VCaP (cell line): ENCODE measurements around the gene ACR.

ENCODE experiments used
- H3K27ac ChIP-seq: fragments of 450-650 bp; 2 replicates; pipeline ENCODE4 v1.5.1; 2017
- TF ChIP-seq, protein P1 (sequence below): fragments of 450-650 bp; conservative IDR thresholded peaks from 2 replicates; pipeline ENCODE4 v1.5.1; 2017; ENCODE audit warnings: mild to moderate bottlenecking, moderate library complexity

ACR gene

DNA sequence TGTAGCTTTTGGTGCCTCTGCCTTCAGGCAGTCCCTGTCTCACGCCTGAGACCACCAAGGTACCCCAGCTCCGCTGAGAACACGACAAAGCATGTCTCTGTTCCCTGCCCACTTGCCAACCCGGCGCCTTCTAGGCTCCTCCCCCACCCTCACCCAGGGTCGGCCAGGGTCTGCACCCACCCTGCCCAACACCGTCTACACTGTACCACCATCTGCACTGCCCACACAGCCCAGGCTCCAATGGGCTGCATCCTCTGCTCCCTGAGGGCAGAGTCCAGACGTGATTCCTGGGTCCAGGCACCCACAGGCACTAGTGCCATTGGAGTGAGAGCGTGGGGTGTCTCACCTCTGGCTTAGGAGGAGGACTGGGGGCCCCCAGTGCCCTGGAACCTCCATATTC, 22.8 kb upstream of the ACR start:
- no peak overlapping the region for H3K27ac ChIP-seq
- TF ChIP-seq, protein P1, sequence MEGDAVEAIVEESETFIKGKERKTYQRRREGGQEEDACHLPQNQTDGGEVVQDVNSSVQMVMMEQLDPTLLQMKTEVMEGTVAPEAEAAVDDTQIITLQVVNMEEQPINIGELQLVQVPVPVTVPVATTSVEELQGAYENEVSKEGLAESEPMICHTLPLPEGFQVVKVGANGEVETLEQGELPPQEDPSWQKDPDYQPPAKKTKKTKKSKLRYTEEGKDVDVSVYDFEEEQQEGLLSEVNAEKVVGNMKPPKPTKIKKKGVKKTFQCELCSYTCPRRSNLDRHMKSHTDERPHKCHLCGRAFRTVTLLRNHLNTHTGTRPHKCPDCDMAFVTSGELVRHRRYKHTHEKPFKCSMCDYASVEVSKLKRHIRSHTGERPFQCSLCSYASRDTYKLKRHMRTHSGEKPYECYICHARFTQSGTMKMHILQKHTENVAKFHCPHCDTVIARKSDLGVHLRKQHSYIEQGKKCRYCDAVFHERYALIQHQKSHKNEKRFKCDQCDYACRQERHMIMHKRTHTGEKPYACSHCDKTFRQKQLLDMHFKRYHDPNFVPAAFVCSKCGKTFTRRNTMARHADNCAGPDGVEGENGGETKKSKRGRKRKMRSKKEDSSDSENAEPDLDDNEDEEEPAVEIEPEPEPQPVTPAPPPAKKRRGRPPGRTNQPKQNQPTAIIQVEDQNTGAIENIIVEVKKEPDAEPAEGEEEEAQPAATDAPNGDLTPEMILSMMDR, result no peak

DNA sequence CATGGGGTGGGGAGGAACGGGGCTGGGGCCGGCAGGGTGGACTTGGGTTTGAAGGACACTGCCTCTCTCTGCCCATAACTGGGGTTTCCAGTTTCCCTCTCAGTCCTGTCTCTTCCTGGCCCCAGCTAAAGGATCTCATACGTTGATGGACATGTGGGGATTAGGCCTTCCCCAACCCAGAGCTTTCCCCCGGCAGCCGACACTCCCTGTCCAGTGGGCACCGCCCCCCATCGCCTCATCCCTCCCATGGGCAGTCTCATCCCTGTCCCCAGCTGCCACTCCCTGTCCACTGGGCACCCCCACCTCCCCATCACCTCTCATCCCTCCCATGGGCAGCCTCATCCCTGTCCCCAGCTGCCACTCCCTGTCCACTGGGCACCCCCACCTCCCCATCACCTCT, 22.2 kb upstream of the ACR start:
- TF ChIP-seq, protein P1, result no peak
- H3K27ac ChIP-seq, result no peak overlapping the region

DNA sequence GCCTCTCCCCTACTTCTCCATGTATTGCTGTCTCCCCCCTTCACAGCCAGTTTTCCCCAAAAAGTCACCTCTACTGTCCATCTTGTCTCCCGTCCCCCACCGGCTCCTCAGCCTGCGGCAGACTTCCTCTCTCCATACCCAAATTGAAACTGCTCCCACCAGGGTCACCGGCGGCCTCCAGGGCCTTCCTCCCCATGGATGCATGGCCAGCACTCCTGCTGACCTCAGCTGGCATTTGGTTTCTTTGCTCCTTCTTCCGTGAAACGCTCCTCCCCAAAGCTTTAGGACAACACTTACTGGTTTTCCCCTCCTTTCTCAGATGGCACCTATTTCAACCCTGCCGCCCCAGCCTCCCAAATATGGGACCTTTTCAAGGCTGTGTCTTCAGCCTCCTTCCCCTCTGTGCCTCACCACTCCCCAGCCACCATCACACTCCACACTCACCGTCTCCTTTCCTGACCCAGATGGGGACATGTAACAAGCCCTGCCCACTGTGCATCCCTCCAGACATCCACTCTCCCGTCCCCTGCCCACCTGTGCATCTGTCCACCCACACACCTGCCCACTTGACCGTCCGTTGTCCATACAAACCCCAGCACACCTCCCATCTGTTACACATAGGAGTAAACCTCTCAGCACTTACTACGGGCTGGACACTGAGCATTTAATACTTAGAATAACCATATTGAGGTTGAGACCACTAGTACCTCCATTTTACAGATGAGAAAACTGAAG, 21.5 kb upstream of the ACR start:
- TF ChIP-seq, protein P1, result no peak
- H3K27ac ChIP-seq, result no peak overlapping the region

DNA sequence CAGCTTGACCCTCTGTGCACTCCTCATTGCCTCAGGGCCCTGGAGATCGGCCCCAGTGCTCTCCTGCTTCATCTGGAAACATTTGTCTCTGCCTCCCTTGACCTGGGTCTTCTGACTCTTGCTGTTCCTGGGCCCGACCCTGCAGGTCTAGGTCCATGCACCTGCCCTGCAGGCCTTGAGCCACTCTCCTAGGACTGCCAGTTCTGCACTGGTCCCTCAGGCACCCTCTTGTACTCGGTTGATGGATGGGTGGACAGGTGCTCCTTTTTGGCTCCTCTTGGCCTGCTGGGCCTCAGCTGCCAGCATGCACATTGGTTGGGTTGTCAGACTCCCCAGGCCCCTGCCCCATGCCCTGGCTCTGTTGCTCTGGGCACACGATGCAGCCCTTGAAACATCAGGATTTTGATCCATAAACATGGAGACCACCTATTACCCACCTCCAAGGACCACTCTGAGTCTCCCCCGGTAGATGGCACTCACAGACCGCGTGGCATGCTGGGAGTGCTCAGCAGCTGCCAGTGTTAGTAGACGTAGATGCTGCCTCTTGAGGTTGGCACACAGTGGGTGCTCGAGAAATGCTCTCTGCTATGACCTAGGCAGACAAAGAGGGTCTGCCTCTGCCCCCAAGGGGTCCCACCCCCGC, 20.2 kb upstream of the ACR start:
- TF ChIP-seq, protein P1, result no peak
- H3K27ac ChIP-seq, result no peak overlapping the region

DNA sequence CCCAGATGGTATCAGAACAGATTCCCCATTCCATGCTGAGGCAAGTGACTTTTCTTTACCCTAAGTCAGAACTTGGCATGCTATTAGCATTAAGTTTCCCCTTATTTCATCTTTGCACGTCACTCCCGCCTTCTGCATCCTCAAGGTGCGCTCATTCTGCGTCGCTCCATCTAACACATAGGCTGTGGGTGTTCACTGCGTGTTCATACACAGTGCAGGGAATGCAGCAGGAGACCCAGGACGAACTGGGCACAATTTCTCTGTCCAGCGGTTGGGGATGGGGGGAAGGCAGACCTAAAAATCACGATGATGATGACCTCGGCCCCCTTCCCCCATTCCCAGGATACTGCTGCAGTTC, 19.7 kb upstream of the ACR start:
- TF ChIP-seq, protein P1, result no peak
- no peak overlapping the region for H3K27ac ChIP-seq

DNA sequence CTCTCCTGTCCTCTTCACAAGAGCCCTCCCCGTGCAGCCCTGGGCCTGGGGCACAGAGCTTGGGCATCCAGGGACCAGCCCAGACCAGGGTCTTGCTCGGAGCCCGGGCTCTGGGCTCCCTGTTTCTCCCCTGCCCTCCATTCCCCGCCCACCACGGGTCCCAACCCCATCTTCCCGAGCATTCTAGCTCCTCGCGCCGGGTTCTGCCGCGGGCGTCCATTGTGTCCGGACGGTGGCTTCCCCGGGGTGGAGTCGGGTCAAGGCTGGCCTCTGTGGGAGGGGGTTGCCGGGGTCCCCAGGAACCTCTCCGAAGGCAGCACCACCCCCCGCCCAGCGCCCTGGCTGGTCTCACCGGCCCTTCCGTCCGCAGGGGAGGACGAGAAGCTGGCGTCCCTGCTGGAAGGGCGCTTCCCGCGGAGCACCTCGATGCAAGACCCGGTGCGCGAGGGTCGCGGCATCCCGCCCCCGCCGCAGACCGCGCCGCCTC, 18.1 kb upstream of the ACR start:
- TF ChIP-seq, protein P1, result no peak
- H3K27ac ChIP-seq, result no peak overlapping the region

DNA sequence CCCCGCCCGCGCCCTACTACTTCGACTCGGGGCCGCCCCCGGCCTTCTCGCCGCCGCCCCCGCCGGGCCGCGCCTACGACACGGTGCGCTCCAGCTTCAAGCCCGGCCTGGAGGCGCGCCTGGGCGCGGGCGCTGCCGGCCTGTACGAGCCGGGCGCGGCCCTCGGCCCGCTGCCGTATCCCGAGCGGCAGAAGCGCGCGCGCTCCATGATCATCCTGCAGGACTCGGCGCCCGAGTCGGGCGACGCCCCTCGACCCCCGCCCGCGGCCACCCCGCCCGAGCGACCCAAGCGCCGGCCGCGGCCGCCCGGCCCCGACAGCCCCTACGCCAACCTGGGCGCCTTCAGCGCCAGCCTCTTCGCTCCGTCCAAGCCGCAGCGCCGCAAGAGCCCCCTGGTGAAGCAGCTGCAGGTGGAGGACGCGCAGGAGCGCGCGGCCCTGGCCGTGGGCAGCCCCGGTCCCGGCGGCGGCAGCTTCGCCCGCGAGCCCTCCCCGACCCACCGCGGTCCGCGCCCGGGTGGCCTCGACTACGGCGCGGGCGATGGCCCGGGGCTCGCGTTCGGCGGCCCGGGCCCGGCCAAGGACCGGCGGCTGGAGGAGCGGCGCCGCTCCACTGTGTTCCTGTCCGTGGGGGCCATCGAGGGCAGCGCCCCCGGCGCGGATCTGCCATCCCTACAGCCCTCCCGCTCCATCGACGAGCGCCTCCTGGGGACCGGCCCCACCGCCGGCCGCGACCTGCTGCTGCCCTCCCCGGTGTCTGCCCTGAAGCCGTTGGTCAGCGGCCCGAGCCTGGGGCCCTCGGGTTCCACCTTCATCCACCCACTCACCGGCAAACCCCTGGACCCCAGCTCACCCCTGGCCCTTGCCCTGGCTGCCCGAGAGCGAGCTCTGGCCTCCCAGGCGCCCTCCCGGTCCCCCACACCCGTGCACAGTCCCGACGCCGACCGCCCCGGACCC, 17.4 kb upstream of the ACR start:
- no peak overlapping the region for H3K27ac ChIP-seq

More for the DNA sequence above, 17.4 kb upstream of the ACR start:
- TF ChIP-seq, protein P1, result no peak
